Measurements from ENCODE around the gene GGT5. TPM values are rescaled to one million over a fixed set of nuclear protein-coding genes. Genes with fewer than 3 reads are reported as not detected.

Gene GGT5
- total RNA-seq, 1 donor from 2014 or later: 2.9 TPM

GRCh38 chr22:24170188-24170587 is 74.7 kb downstream of the GGT5 start:
- no peaks in the 10 kb centered on the region for H3K4me1 Mint-ChIP-seq
- DNase-seq (ENCODE audit: low spot score in 2 of 2, unreplicated experiment in 2 of 2): no peak
- TF ChIP-seq CTCF (IDR thresholded peaks at IDR 0.05; ENCODE audit: unreplicated experiment): no peak
- H3K36me3 Mint-ChIP-seq: no peaks in the 10 kb centered on the region
- H3K27me3 Mint-ChIP-seq (ENCODE audit: low read depth): no peaks in the 10 kb centered on the region
- no peaks in the 10 kb centered on the region for H3K9me3 Mint-ChIP-seq
- no peak overlapping the region for H3K27ac Mint-ChIP-seq
- H3K4me3 Mint-ChIP-seq: no peak overlapping the region

Other genes starting within 250 kb of the GGT5 start
- not detected in 3 replicates for gene GSTT4, start 239.6 kb downstream of the GGT5 start, total RNA-seq
- 67.8 to 74.4 TPM (median 69.5 TPM) in 3 replicates for gene CABIN1, start 233.8 kb downstream of the GGT5 start, total RNA-seq
- 0.91 to 1.4 TPM (median 1.2 TPM) in 3 replicates for gene SUSD2, start 63.6 kb downstream of the GGT5 start, total RNA-seq
- 80.8 to 88.0 TPM (median 82.9 TPM) in 3 replicates for gene SPECC1L, start 25.7 kb upstream of the GGT5 start, total RNA-seq
- 8.3 to 10.8 TPM (median 9.4 TPM) in 3 replicates for gene ADORA2A, start 182.5 kb upstream of the GGT5 start, total RNA-seq